Neural cell (in vitro differentiated cells): ENCODE data around the gene LCA5.

Experiments
- CTCF ChIP-seq: fragments of 450-650 bp; IDR thresholded peaks from 2 replicates; pipeline ENCODE4 v1.5.1; 2014; ENCODE audit warnings: antibody characterized with exemption, mild to moderate bottlenecking, moderate library complexity; ENCODE audit not compliant: poor library complexity, severe bottlenecking
- EZH2 ChIP-seq: fragments of 200-600, 300-800 bp; shearing (Covaris generic), sonication (generic); IDR thresholded peaks from 2 replicates; pipeline ENCODE4 v1.6.1; 2014; ENCODE audit warnings: antibody characterized with exemption, low read length, borderline replicate concordance, mild to moderate bottlenecking; ENCODE audit not compliant: insufficient read depth, poor library complexity, severe bottlenecking
- RAD21 ChIP-seq: fragments of 450-650 bp; conservative IDR thresholded peaks from 2 replicates; pipeline ENCODE4 v1.6.1; 2014; ENCODE audit warnings: antibody characterized with exemption, mild to moderate bottlenecking, moderate library complexity
- SMC3 ChIP-seq: fragments of 450-650 bp; conservative IDR thresholded peaks from 2 replicates; pipeline ENCODE4 v1.6.1; 2014; ENCODE audit warnings: antibody characterized with exemption, mild to moderate bottlenecking, moderate library complexity; ENCODE audit not compliant: poor library complexity
- TAF1 ChIP-seq: IDR thresholded peaks from 2 replicates; pipeline ENCODE4 v1.6.1; 2012; ENCODE audit warnings: low read depth

DNA sequence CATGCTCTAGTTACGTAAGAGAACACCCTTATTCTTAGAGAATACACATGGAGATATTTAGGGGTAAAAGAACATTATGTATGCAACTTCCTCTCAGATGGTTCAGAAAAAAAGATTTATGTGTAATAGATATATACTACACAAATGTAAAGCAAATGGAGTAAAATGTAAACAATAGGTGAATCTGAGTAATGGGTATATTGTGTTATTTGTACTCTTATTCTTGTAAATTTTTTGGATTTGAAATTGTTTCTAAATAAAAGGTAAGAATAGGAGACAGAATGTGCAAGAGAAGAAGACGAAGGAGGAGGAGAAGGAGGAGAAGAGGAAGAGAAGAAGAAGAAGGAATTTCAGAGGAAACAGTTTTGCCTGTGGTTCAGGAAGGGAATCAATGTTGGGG lies 22.5 kb upstream of the LCA5 start:
- no peak for TF ChIP-seq CTCF
- no peak for TF ChIP-seq TAF1
- no peak for TF ChIP-seq SMC3
- TF ChIP-seq RAD21 = no peak
- no peak for TF ChIP-seq EZH2
